ENCODE data around the gene DNAH14.
"Not testable (repeated sequence)": the region's sequence is repeated elsewhere in the genome, so short reads cannot be mapped to it uniquely, and the experiment has no call there.

The DNAH14 gene

DNA sequence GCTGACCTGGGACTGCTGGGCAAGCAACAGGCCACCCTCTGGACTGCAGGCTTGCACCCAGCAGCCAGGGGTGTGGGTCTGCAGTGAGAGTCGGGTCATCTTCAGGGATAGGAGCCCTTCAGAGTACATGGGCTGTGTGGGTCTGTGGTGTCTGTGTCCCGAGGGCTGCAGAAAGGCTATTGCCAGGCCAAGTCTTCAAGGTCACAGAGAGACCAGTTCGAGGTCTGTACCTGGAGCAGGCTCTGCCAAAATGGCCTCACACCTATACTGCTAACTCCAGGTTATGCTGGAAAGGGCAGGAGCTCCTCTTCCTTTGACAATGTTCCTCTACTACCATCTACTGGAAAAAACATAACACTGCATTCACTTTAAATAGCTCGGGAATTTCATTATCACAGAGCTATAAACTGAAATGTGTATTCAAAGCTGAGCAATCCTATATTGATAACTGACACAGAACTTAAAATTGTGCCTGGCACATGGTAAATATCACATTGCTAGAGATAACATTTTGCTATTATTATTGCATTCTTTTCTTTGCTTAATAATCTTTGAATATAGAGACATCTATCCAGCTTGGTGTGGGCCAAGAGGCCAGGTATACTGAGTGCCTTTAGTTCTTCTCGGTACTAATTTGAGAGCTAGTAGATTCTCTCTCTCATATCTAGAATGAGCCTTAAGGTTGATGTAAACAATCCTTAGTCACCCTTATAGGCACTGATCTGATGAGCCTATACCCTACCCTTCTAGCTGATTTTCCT is 6.9 kb upstream of the DNAH14 start:
- peak; percentile 38 for DNase-seq

DNA sequence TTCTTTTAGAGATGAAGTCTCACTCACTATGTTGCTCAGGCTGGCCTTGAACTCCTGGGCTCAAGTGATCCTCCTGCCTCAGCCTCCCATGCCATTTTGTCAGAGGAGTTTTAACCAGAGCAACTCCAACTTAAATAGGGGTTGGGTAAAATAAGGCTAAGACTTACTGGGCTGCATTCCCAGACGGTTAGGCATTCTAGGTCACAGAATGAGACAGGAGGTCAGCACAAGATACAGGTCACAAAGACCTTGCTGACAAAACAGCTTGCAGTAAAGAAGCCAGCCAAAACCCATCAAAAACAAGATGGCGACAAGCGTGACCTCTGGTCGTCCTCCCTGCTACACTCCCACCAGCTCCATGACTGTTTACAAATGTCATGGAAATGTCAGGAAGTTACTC is 5.7 kb upstream of the DNAH14 start:
- no peak for DNase-seq

DNA sequence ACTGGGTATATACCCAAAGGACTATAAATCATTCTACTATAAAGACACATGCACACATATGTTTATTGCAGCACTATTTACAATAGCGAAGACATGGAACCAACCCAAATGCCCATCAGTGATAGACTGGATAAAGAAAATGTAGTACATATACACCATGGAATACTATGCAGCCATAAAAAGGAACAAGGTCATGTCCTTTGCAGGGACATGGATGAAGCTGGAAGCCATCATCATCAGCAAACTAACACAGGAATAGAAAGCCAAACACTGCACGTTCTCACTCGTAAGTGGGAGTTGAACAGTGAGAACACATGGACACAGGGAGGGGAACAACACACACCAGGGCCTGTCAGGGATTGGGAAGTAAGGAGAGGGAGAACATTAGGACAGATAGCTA is 1.8 kb upstream of the DNAH14 start:
- DNase-seq, result not testable (repeated sequence)

DNA sequence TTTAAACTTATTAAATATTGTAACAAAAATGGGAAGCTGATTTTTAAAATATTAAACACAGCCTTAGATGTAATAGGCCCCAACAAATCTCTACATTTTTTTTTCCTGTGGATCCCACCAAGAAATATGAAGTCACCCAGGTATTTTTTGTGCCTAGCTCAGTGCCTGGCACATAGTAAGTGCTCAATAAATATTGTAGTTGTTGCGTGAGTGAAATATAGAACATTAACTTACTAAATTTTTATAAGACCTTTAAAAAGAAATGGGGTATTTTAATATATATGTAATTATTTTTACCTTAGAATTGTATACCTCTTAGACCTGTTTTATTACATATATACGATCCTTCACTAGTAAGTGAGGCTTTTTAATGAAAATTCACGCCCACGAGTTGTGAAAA is 569 bp upstream of the DNAH14 start:
- DNase-seq, result no peak

DNA sequence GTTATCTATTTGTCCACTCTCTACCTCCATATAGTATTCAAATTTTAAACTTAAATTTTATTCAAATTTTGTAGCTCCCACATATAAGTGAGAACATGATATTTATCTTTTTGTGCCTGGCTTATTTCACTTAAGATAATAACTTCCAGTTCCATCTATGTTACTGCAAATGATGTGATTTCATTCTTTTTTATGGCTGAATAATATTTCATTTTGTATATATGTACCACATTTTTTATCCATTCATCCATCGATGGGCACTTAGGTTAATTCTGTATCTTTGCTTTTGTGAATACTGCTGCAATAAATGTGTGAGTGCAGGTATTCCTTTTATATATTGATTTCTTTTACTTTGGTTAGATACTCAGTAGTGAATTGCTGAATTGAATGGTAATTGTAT is 2.1 kb downstream of the DNAH14 start:
- DNase-seq, result no peak

DNA sequence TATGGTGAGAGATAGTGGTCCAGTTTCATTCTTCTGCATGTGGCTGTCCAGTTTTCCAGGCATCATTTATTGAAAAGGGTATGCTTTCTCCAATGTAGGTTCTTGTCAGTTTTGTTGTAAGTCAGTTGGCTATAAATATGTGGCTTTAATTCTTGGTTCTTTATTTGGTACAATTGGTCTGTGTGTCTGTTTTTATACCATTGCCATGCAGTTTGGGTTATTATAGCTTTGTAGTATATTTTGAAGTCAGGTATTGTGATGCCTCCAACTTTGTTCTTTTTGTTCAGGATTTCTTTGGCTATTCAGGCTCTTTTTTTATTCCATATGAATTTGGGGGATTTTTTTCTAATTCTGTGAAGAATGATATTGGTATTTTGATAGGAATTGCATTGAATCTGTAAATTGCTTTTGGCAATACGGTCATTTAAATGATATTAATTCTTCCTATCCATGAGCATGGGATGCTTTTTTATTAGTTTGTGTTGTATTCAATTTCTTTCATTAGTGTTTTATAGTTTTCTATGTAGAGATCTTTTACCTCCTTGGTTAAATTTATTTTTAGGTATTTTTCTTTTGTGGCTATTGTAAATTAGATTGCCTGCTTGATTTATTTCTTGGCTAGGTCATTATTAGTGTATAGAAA is 3.3 kb downstream of the DNAH14 start:
- DNase-seq, result no peak

DNA sequence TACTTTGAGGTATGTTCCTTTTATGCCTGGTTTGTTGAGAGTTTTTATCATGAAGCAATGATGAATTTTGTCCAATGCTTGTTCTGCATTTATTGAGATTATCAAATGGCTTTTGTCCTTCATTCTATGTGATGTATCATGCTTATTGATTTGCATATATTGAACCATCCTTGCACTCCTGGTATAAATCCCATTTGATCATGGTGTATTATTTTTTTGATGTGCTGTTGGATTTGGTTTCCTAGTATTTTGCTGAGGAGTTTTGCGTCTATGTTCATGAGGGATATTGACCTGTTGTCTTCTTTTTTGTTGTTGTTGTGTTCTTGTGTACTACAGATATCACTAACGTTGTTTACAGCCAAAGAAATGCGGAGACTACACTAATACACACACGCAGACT is 4.1 kb downstream of the DNAH14 start:
- DNase-seq, result no peak

DNA sequence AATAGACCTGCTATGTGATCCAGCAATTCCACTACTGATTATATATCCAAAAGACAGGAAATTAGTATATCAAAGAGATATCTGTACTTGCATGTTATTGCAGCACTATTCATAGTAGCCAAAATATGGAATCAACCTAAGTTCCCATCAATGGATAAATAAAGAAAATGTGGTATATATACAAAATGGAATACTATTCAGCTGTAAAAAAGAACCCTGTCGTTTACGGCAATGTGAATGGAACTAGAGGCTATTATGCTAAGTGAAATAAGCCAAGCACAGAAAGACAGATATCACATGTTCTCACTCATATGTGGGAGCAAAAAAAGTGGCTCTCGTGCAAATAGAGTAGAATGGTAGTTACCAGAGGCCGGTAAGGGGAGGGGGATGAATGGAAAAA is 9.2 kb downstream of the DNAH14 start:
- DNase-seq, result no peak

DNA sequence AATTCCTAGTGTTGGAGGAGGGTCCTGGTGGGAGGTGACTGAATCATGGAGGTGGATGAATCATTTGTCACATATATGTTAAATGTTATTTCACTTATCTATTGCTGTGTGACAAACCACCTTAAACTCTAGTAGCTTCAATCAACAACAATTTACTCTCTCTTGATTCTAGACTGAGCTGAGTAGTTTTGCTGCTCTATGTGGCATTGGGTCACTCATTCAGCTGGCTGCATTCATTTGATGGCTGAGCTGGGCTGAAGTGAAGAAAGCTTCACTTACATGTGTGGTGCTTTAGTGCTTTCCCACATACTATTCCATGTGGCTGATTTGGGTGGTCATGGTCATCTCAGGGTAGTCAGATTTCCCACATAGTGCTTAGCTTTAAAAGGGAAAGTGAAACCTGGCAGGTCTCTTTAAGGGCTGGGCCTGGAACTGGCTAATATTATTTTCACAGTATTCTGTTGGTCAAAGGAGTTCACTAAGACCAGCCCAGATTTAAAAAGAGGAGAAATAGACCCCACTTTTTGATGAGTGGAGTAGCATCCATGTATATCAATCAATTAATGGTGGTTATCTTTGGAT is 10.5 kb downstream of the DNAH14 start:
- no peak for DNase-seq

DNA sequence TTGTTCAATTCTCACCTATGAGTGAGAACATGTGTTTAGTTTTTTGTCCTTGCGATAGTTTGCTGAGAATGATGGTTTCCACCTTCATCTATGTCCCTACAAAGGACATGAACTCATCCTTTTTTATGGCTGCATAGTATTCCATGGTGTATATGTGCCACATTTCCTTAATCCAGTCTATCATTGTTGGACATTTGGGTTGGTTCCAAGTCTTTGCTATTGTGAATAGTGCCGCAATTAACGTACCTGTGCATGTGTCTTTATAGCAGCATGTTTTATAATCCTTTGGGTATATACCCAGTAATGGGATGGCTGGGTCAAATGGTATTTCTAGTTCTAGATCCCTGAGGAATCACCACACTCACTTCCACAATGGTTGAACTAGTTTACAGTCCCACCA is 11.3 kb downstream of the DNAH14 start:
- DNase-seq, result not testable (repeated sequence)

DNA sequence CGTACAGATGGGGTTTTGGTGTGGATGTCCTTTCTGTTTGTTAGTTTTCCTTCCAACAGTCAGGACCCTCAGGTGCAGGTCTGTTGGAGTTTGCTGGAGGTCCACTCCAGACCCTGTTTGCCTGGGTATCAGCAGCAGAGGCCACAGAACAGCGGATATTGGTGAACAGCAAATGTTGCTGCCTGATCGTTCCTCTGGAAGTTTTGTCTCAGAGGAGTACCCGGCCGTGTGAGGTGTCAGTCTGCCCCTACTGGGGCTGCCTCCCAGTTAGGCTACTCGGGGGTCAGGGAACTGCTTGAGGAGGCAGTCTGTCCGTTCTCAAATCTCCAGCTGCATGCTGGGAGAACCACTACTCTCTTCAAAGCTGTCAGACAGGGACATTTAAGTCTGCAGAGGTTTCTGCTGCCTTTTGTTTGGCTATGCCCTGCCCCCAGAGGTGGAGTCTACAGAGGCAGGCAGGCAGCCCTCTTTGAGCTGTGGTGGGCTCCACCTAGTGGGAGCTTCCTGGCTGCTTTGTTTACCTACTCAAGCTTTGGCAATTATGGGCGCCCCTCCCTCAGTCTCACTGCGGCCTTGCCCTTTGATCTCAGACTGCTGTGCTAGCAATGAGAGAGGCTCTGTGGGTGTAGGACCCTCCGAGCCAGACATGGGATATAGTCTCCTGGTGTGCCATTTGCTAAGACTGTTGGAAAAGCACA is 16.3 kb downstream of the DNAH14 start:
- not testable (repeated sequence) for DNase-seq

DNA sequence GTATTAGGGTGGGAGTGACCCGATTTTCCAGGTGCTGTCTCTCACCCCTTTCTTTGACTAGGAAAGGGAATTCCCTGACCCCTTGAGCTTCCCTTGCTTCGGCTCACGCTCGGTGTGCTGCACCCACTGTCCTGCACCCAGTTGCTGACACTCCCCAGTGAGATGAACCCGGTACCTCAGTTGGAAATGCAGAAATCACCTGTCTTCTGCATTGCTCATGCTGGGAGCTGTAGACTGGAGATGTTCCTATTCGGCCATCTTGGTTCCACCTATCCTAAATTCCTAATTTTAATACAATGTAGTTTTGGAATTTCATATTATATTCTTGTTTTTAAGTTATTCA is 16.8 kb downstream of the DNAH14 start:
- not testable (repeated sequence) for DNase-seq

DNA sequence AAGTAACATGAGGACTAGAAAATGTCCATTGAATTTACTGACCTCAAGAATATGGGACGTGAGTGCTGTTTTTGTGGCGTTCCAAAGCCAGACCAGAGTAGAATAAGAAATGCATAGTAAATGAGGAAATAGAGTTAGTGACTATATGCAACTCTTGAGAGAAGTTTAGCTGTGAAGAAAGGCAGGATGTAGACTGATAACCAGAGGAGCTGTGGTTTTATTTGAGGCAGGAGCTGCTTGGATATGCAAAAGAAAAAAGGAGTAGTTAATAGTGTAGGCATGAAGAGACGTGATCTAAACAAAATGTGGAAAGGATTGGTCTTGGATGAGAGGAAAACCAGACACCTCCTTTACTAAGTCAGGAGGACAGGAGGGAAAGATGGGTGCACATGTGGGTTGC is 28.2 kb downstream of the DNAH14 start:
- no peak for DNase-seq

DNA sequence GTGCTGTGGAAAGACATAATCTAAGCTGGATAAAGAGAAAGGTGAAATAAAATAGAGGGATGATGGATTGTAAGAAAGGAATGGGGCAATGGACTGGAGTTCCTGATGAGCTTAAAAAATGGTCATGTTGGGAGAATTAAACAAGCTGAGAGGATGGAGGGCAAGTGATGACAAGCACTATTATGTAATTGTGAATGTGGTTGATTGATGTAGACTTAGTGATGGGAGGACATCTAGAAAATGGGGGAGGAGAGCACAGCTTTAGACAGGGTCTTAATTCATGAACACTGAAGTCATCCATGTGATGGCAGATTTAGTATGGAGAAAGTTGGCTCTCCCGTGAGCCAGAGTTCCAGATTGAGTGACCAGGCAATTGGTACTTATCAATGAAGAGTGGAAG is 29.0 kb downstream of the DNAH14 start:
- no peak for DNase-seq

DNA sequence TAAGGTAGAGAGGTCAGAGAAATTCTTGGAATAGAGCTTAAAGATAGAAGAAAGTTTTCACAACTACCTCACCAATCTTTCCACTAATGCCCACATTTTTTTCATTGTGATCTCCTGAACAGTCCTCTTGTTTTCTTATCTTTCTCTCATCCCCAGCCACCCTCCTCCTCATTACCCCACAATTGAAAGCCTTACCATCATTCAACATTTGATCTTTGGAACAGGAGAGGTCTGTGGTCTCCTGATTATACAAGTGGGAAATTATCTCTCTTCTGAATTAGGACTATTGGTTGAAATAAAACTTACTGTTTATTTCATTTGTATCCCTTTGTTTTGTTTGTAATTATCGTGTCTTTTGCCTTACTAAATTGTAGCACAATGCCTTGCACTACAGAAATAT is 29.6 kb downstream of the DNAH14 start:
- no peak for DNase-seq

DNA sequence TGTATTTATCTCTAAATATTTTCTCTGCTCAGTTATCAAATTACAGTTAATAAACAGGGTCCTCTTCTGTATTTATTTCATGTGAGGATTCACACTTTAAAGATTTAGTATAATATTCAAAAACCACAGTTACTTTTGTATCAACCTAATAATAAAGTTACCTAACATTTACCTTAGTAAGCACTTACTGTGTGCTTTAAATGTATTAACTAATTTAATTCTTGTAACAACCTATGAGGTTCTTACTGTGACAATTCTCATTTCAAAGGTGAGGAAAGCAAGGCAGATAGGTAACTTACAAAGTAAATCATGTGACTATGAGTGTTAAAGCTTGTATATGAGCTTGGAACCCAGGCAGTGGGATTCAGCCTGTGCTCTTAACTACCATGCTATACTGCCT is 30.2 kb downstream of the DNAH14 start:
- no peak for DNase-seq

DNA sequence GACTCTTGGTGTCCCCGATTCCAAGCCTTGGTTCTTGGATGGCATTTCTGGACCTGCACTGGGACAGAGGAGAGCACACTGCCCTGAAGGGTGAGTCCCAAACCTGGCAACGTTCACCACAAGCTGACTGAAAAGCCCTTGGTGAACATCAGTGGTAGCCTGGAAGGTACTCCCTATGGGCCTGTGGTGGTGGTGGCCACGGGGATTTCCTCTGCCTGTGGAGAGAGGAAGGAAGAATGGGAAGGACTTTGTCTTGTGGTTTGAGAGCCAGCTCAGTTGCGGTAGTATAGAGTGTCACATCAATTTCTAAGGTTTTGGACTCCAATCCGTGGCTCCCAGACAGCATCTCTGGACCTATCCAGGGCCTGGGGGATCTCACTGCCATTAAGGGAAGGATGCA is 50.7 kb downstream of the DNAH14 start:
- no peak for DNase-seq

DNA sequence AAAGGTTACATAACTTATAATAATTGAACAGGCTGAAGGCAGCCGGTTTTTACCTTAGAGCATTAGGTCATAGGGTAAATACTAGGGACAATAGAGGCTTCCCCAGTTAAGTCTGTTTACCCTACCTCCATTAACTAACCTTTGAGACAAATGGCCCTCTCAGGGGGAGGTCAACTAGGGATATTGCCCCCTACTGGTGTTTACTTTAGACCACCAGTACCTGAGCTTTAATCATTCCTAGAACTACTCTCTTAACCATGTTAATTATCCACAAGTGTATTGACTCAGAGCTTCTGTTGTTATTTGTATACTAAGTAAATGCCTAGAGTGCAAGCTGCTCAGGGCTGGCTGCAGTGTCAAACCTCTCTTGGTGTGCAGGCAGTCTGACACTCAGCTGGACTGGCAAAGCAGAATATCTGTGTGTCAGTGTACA is 52.5 kb downstream of the DNAH14 start:
- DNase-seq, result not testable (repeated sequence)

DNA sequence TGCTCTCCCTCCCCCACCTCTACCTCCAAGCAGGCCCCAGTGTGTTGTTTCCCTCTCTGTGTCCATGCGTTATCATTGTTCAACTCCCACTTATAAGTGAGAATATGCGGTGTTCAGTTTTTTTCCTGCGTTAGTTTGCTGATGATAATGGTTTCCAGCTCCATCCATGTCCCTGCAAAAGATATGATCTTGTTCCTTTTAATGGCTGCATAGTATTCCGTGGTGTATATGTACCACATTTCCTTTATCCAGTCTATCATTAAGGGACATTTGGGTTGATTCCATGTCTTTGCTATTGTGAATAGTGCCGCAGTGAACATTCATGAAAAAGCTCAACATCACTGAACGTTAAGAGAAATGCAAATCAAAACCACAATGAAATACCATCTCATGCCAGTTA is 58.6 kb downstream of the DNAH14 start:
- DNase-seq, result no peak

DNA sequence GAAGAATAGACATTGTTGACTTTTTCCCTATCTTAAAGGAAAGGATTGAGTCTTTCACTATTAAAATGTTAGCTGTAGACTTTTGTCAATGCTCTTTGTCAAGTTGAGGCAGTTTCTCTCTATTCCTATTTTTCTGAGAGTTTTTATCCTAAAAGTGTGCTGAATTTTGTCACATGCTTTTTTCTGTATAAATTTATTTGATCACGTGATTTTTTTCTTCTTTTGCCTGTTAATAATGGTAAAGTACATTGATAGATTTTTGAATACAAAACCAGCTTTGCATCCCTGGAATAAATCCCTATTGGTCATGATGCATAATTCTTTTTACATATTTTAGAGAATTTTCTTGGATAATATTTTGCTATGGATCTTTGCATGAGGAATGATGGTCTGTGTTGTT is 60.1 kb downstream of the DNAH14 start:
- no peak for DNase-seq

DNA sequence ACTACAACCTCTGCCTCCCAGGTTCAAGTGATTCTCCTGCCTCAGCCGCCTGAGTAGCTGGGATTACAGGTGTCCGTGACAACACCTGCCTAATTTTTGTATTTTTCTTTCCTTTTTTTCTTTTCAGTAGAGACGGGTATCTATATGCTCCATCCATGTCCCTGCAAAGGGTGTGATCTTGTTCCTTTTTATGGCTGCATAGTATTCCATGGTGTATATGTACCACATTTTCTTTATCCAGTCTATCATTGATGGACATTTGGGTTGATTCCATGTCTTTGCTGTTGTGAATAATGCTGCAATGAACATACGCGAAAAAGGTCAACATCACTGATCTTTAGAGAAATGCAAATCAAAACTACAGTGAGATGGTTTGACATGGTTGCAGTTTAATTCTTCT is 62.1 kb downstream of the DNAH14 start:
- DNase-seq, result not testable (repeated sequence)

DNA sequence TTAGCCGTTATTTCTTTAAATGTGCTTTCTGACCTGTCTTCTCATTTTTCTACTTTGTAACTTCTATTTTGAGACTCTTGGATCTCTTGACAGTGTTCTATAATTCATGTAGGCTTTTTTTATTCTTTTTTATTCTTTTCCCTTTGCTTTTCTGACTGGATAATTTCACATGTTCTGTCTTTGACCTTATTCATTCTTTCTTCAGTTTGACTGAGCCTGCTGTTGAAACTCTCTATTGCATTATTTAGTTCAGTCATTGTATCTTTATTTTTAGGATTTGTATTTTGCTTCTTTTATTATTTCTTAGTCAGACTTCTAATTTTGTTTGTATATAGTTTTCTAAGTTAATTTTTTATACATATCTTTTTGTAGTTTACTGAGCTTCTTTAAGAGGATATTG is 66.1 kb downstream of the DNAH14 start:
- no peak for DNase-seq

DNA sequence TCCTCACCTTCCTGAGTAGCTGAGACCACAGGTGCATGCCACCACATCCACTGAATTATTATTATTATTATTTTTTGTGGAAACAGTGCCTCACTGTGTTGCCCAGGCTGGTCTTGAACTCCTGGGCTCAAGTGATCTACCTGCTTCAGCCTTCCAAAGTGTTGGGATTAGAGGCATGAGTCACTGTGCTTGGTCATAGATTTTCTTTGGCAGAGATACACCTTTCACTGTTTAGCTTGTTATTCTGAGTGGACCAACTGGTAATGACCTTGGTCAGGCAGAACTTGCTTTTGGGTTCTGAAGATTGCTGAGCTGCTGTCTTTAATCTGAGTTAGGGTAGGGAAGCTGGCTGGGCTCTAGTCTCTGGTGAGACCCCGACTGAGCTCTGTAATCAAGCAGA is 66.8 kb downstream of the DNAH14 start:
- DNase-seq, result no peak

DNA sequence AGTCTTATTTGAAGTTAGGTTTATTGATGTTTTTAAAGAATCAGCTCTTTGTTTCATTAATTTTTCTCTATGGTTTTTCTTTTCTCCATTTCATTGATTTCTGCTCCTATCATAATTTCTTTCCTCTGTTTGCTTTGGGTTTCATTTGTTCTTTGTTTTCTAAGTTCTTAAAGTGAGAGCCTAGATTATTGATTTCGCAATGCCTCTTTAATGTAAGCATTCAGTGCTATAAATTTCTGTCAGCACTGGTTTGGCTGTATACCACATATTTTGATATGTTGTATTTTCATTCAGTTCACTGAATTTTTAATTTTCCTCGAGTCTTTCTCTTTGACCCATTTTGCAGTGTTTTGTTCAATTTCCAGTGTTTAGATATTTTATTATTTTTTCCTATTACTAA is 68.7 kb downstream of the DNAH14 start:
- no peak for DNase-seq
